Subcutaneous abdominal adipose tissue (tissue), 5 donors: Measurements from ENCODE around the gene NLGN2.

Experiments used
- H3K27ac ChIP-seq: one replicate; pipeline ENCODE4 v1.7.0; 2013; ENCODE audit warnings: low read depth, mild to moderate bottlenecking, inconsistent platforms, low read length, moderate library complexity
- H3K27me3 ChIP-seq, 5 donors: one replicate each; pipeline ENCODE4 v1.7.0; 2013; ENCODE audit warnings: low read length in 5 of 5, inconsistent platforms in 1 of 5; ENCODE audit not compliant: control insufficient read depth in 5 of 5, insufficient read depth in 4 of 5
- H3K36me3 ChIP-seq, 5 donors: one replicate each; pipeline ENCODE4 v1.7.0; 2013; ENCODE audit warnings: low read length in 5 of 5; ENCODE audit not compliant: control insufficient read depth in 5 of 5, insufficient read depth in 5 of 5
- H3K4me1 ChIP-seq, 5 donors: one replicate each; pipeline ENCODE4 v1.7.0; 2013; ENCODE audit warnings: low read length in 5 of 5, mild to moderate bottlenecking in 3 of 5, moderate library complexity in 1 of 5; ENCODE audit not compliant: control insufficient read depth in 5 of 5, insufficient read depth in 5 of 5
- H3K4me3 ChIP-seq, 5 donors: one replicate each; pipeline ENCODE4 v1.7.0; 2013; ENCODE audit warnings: low read length in 5 of 5, low read depth in 1 of 5
- H3K9ac ChIP-seq, 5 donors: one replicate each; pipeline ENCODE4 v1.7.0; 2013; ENCODE audit warnings: low read length in 5 of 5, mild to moderate bottlenecking in 4 of 5, moderate library complexity in 3 of 5
- H3K9me3 ChIP-seq, 5 donors: one replicate each; pipeline ENCODE4 v1.7.0; 2013; ENCODE audit warnings: low read length in 5 of 5; ENCODE audit not compliant: control insufficient read depth in 5 of 5
- donor health status: healthy.
- donor health status: healthy.
- donor health status: healthy.
- donor health status: healthy.
- donor health status: healthy.

The NLGN2 gene

DNA sequence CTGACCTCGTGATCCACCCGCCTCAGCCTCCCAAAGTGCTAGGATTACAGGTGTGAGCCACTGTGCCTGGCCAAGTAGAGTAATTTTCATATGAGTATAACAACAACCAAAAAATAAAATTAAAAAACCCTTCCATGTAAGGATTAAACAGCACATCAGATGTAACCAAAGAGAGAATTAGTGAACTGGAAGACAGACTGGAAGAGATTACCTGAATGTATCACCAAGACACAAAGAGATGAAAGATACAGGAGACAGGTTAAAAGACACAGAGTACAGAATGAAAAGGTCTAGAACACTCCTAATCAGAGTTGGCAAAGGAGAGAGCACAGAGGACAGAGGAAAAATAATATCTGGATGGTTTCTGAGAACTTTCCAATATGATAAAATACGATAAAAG lies 28.5 kb upstream of the NLGN2 start:
- no peak overlapping the region for H3K9ac ChIP-seq
- H3K36me3 ChIP-seq = no peaks in the 10 kb centered on the region
- no peak overlapping the region for H3K27ac ChIP-seq
- peaks cover 0 to 3% (median 0%) of the 10 kb centered on the region in 5 donors for H3K9me3 ChIP-seq
- H3K27me3 ChIP-seq = peaks cover 17 to 32% (median 24%) of the 10 kb centered on the region in 5 donors
- H3K4me1 ChIP-seq = peaks cover 4 to 32% (median 26%) of the 10 kb centered on the region in 5 donors
- no peak overlapping the region for H3K4me3 ChIP-seq

DNA sequence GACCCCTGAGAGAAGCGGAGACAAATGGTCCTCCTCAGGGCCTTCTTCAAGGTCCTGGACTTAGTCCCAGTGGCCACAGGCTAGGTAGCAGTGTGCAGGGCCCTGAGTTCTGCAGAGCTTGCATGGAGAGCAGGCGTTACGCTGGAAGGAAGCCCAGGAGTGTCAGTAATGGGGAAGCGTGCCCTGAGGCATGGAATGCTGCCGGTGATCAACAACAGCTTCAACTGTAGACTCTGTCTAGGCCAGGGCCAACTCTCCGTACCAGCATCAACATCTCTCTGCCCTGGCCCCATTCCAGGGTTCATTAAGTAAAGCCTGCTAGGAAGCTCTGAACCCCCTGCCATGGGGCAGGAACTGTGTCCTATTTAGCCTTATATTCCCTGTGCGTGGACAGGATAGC lies 27.3 kb upstream of the NLGN2 start:
- peak overlapping the region; percentile 54 to 64 (median 59) for H3K4me3 ChIP-seq
- H3K4me1 ChIP-seq = peaks cover 4 to 35% (median 30%) of the 10 kb centered on the region in 5 donors
- no peak overlapping the region for H3K27ac ChIP-seq
- peaks cover 0 to 3% (median 0%) of the 10 kb centered on the region in 5 donors for H3K9me3 ChIP-seq
- peaks cover 17 to 36% (median 24%) of the 10 kb centered on the region in 5 donors for H3K27me3 ChIP-seq
- H3K36me3 ChIP-seq = no peaks in the 10 kb centered on the region
- H3K9ac ChIP-seq = peak overlapping the region in 3 of 5 donors; percentile 35 to 81 (median 57)

- Histone ChIP-seq H3K27me3 (peaks cover 17 to 36% (median 24%) of the 10 kb centered on the region in 5 donors), H3K9ac (peak within 1 kb of the TSS in 4 of 5 donors; percentile 26 to 81 (median 46)), H3K36me3 (no peaks in the 10 kb centered on the region), H3K27ac (no peak within 1 kb of the TSS), H3K9me3 (peaks cover 0 to 3% (median 0%) of the 10 kb centered on the region in 5 donors), H3K4me3 (peak within 1 kb of the TSS; percentile 54 to 64 (median 59)), H3K4me1 (peaks cover 4 to 35% (median 30%) of the 10 kb centered on the region in 5 donors)
These were observed 26.6 kb upstream of the NLGN2 start, which contains the start of gene TNK1 for GRCh38 chr17:7380855-7381683. TNK1 (plus strand) TSS chr17:7381089; CDS start chr17:7382927, 1,838 bp downstream.

- peaks cover 0 to 6% (median 2%) of the 10 kb centered on the region in 5 donors for H3K36me3 ChIP-seq
- no peak overlapping the region for H3K27ac ChIP-seq
- H3K4me1 ChIP-seq = peaks cover 4 to 35% (median 30%) of the 10 kb centered on the region in 5 donors
- H3K9me3 ChIP-seq = peaks cover 0 to 3% (median 0%) of the 10 kb centered on the region in 5 donors
- H3K4me3 ChIP-seq = no peak overlapping the region
- H3K9ac ChIP-seq = no peak overlapping the region
- H3K27me3 ChIP-seq = peaks cover 17 to 36% (median 24%) of the 10 kb centered on the region in 5 donors
These were observed 24.7 kb upstream of the NLGN2 start for GRCh38 chr17:7382901-7383300.

- no peak overlapping the region for H3K27ac ChIP-seq
- peak overlapping the region in 4 of 5 donors; percentile 47 to 65 (median 50) for H3K4me3 ChIP-seq
- peaks cover 4 to 35% (median 30%) of the 10 kb centered on the region in 5 donors for H3K4me1 ChIP-seq
- peaks cover 17 to 36% (median 24%) of the 10 kb centered on the region in 5 donors for H3K27me3 ChIP-seq
- peak overlapping the region in 3 of 5 donors; percentile 23 to 30 (median 24) for H3K9ac ChIP-seq
- peaks cover 0 to 10% (median 6%) of the 10 kb centered on the region in 5 donors for H3K36me3 ChIP-seq
- peaks cover 0 to 3% (median 0%) of the 10 kb centered on the region in 5 donors for H3K9me3 ChIP-seq
These were observed 24.3 kb upstream of the NLGN2 start for GRCh38 chr17:7383371-7383741.

GRCh38 chr17:7383742-7384488 lies 23.7 kb upstream of the NLGN2 start:
- Histone ChIP-seq H3K27me3 (peaks cover 17 to 36% (median 24%) of the 10 kb centered on the region in 5 donors), H3K27ac (no peak overlapping the region), H3K36me3 (peaks cover 0 to 15% (median 12%) of the 10 kb centered on the region in 5 donors), H3K4me3 (peak overlapping the region in 4 of 5 donors; percentile 47 to 65 (median 50)), H3K9me3 (peaks cover 0 to 3% (median 0%) of the 10 kb centered on the region in 5 donors), H3K4me1 (peaks cover 4 to 35% (median 30%) of the 10 kb centered on the region in 5 donors), H3K9ac (peak overlapping the region in 3 of 5 donors; percentile 23 to 30 (median 24))

- Histone ChIP-seq H3K4me1 (peaks cover 4 to 35% (median 30%) of the 10 kb centered on the region in 5 donors), H3K9me3 (no peaks in the 10 kb centered on the region), H3K9ac (peak overlapping the region in 2 of 5 donors; percentile 24 to 30), H3K27me3 (peaks cover 17 to 36% (median 24%) of the 10 kb centered on the region in 5 donors), H3K4me3 (peak overlapping the region in 3 of 5 donors; percentile 49 to 65 (median 51)), H3K36me3 (peaks cover 0 to 22% (median 18%) of the 10 kb centered on the region in 5 donors), H3K27ac (no peak overlapping the region)
These were observed 23.1 kb upstream of the NLGN2 start for GRCh38 chr17:7384489-7385081.

DNA sequence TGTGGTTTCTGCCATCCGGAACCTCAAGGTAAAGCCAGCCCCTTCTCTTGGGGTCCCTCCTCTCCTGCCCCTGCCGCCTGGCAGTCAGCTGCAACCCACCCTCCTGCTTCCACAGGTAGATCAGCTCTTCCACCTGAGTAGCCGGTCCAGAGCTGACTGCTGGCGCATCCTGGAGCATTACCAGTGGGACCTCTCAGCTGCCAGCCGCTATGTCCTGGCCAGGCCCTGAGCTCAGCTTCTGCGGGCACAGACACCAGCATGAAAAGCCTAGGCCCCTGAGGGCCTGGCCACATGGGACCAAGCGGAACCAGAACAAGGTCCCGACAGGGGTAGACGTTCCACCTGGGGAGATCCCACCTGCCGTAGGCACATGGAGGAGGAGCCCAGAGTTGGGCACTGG lies 18.8 kb upstream of the NLGN2 start:
- Histone ChIP-seq H3K27me3 (peaks cover 0 to 6% (median 0%) of the 10 kb centered on the region in 5 donors), H3K4me1 (peaks cover 0 to 29% (median 14%) of the 10 kb centered on the region in 5 donors), H3K27ac (no peak overlapping the region), H3K9ac (no peak overlapping the region), H3K36me3 (peaks cover 0 to 46% (median 38%) of the 10 kb centered on the region in 5 donors), H3K4me3 (no peak overlapping the region), H3K9me3 (no peaks in the 10 kb centered on the region)
